CD4-positive, alpha-beta T cell treated with Interleukin-17A for 1 hour (primary cell): ENCODE results near the gene COX5A.
"Not testable (repeated sequence)": the region's sequence is repeated elsewhere in the genome, so short reads cannot be mapped to it uniquely, and the experiment has no call there.

Source experiments
- DNase-seq: peaks from one replicate; pipeline ENCODE4 v3.0.0-alpha.2; 2020

COX5A gene

GRCh38 chr15:74895830-74896229, 42.0 kb downstream of the COX5A start:
- no peak for DNase-seq

- DNase-seq, result not testable (repeated sequence)
These were observed 43.5 kb downstream of the COX5A start for GRCh38 chr15:74894383-74894782.

DNA sequence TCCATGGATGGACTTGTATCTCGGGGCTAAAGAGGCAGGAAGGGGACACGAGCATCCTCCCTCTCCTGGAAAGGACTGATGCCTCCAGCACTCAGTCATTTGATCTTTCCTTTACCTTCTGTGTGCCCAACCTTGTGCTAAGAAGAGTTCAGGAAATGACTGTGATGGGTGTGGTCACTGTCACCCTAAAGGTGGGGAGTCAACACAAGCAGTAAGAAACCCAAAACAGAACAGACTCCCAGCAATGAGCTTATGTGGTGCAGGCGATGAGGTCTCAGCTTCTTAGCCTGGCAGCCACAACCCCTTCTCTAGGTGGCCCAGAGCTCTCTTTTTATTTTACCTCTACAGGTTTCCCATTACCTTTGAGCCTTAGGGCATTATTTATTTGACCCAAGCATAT, 44.2 kb downstream of the COX5A start:
- peak; percentile 78 for DNase-seq

DNA sequence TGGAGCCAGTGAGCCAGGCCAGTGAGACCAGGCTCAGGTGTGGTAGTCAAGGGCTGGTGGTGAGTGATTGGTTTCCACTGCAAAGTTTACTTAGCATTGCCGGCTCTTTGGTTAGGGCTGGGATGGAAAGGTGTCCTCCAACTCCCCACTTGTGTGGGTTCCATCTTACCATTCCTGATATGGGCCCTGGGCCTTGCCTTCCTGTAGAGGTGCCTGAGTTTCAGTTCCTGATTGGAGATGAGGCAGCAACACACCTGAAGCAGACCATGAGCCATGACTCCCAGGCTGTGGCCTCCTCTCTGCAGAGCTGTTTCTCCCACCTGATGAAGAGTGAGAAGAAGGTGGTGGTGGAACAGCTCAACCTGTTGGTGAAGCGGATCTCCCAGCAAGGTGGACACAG, 44.9 kb downstream of the COX5A start:
- no peak for DNase-seq

- peak; percentile 24 for DNase-seq
These were observed 45.6 kb downstream of the COX5A start for GRCh38 chr15:74892313-74892712.

DNA sequence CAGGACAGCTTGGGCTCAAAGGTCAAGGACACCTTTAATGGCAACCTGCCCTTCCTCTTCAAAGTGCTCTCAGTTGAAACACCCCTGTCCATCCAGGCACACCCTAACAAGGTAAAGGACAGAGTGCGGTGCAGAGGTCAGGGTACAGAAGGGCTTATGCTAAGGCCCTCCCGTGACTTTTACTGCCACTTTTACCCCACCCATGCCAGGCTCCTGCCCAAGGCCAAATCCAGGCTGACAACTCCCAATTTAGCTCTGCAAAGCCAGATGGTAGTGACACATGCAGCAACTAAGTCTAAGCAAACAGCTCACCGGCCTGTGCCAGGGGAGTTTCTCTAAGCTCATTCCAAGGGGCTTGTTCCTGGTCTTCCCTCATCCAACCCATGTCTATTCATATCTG, 46.4 kb downstream of the COX5A start:
- DNase-seq, result no peak

DNA sequence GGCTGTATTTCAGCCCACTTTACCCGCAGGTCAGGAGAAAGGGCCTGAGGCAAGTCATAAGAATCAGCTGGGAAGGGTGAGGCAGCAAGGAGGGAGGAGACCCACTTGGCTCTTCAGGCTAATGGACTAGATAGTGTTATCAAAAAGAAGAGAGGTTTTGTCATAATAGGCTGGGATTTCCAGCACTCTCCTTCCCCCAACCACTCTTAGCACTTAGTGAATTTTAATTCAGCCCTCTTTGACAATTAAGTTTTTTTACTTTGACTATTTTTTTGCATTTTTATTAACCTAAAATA, 47.3 kb downstream of the COX5A start:
- DNase-seq, result no peak

GRCh38 chr15:74889883-74890664, 47.8 kb downstream of the COX5A start, which contains the start of gene MPI:
TSS of gene MPI (plus strand) at chr15:74890042. CDS start at chr15:74890074, 32 bp downstream.
- DNase-seq, result peak; percentile 88

DNA sequence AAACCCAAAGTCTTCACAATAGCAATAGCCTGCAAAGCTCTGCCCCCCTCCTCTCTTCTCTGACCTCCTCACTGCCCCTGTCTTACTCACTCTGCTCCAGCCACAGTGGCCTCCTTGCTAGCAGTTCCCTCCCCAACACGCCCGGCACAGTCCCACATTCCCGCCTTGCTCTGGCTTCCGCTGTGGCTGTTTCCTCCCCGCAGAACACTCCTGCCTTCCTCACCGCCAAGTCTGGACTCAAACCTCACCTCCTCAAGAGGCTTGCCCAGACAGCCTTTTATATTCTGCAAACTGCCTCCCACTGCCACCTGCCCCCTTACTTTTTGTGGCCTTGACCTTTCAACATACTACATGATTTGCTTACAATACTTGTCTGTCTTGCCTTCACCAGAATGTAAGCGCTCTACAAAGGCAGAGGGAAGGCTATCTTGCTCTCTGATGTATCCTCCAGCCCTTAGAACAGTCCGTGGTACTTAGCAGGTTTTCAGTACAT, 48.4 kb downstream of the COX5A start:
- DNase-seq, result no peak

DNA sequence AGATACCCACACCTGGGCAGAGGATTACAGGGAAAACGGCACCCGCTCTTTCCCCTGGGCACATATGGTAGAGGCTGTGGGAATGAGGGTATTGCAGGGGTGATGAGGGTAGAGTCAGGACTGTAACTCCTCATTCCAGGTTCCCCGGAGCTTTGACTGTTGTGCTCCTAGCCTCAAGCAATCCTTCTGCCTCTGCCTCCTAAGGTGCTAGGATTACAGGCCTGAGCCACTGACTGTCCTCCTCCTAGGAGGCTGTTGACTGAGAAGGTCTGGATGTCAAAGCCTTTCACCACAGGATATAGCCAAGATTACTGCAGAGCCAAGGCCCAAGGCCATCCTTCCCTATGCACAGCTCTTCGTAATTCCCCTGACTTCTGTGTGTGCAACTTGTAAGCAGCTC, 49.2 kb downstream of the COX5A start:
- DNase-seq, result no peak

DNA sequence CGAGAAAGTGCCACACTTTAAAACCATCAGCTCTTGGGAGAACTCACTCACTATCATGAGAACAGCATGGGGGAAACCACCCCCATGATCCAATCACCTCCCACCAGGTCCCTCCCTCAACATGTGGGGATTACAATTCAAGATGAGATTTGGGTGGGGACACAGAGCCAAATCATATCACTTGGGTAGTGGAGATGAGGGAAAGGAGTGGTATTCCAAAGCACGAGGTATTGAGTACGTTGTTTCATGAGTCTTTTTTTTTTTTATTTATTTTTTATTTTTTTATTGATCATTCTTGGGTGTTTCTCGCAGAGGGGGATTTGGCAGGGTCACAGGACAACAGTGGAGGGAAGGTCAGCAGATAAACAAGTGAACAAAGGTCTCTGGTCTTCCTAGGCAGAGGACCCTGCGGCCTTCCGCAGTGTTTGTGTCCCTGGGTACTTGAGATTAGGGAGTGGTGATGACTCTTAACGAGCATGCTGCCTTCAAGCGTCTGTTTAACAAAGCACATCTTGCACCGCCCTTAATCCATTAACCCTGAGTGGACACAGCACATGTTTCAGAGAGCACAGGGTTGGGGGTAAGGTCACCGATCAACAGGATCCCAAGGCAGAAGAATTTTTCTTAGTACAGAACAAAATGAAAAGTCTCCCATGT, 50.2 kb downstream of the COX5A start:
- DNase-seq, result not testable (repeated sequence)

GRCh38 chr15:74885461-74885860, 52.4 kb downstream of the COX5A start:
- no peak for DNase-seq

DNA sequence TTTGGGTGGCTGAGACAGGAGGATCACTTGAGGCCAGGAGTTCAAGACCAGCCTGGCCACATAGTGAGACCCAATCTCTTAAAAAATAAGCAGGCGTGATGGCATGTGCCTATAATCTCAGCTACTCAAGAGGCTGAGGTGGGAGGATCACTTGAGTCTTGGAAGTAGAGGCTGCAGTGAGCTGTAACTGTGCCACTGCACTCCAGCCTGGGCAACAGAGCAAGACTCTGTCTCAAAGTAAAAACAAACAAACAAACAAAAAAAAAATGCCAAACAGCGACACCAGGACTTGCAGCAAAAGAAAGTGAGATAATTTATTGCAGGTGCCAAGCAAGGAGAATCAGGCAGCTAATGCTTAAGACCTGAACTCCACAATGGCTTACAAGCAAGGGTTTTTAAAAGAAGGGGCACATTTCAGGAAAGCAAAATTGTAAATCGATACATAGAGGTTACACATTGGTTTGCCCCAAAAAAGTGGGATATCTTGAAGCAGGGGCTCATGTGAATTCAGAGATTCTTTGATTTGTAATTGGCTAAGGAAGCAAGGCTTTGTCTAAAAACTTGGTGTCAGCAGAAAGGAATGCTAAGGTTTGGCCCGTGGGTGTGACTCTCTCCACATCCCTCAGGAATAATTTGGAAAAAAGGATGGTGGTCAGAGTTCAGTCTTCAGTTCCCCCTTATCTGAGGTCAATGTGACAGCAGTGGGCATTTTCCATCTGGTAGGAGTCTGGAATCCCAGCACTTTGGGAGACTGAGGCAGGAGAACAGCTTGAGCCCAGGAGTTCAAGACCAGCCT, 53.2 kb downstream of the COX5A start:
- no peak for DNase-seq

DNA sequence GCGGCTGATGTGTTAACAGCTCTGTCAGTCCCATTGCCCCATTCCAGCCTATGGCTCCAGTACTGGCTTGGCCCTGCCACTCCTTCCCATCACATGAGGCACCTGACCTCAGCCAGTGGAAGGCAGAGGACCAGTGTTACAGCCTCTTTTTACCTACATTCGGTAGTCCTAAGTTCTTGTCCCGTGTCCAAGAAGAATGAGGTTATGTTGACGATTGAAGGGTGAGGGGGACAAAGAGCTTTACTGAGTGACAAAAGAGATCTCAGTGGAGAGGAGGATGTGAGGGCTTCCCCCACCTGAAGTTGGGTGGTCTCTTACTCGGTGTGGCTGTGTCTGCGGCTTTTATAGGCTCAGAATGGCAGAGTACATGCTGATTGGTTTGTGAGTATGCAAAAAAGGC, 55.3 kb downstream of the COX5A start:
- no peak for DNase-seq

GRCh38 chr15:74878273-74878672, 59.6 kb downstream of the COX5A start:
- DNase-seq, result no peak

DNA sequence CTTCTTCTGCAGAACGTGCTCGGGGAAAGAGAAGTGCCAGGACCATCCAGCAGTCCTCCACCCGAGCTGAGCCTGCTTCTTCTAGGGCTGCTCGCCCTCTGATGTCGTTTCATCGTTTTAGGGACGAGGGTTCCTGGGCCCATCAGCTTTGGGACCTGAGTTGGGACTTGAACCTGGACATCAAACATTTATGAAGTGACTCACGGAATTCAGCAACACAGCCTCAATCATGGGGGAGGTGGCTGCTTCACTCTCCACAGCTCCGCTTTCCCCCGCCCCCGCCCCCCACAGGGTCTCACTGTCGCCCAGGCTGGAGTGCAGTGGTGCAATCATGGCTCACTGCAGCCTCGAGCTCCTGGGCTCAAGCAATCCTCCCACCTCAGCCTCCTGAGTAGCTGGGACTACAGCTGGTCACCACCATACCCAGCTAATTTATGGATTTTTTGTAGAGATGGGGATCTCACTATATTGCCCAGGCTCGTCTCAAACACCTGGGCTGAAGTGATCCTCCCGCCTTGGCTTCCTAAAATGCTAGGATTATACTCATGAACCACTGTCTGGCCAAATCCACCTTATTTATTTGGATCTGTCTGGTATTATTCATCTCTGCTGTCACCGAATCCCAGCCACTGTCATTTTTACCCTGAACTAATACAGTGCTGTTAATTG, 64.0 kb downstream of the COX5A start:
- DNase-seq, result peak; percentile 27

GRCh38 chr15:74873036-74873755, 64.7 kb downstream of the COX5A start, which contains the start of gene SCAMP2:
TSS of gene SCAMP2 (minus strand) at chr15:74873365. CDS start at chr15:74873255, 110 bp downstream.
- DNase-seq, result peak; percentile 92

DNA sequence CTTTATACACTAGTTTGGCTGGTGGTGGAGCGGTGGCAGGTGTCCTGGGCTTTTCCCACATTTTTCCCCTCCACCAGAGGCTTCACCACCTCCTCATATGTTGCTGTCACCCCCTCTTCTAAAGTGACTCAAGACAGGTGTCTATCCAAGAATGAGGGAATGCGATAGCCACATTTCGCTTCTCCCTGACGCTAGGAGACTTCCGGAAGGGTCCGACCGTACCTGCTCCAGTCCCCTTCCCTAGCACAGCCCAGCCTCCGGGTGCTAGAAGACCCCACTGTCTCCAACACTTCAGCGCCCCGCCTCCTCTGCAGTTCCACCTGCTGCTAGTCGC, 65.2 kb downstream of the COX5A start:
- DNase-seq, result no peak

DNA sequence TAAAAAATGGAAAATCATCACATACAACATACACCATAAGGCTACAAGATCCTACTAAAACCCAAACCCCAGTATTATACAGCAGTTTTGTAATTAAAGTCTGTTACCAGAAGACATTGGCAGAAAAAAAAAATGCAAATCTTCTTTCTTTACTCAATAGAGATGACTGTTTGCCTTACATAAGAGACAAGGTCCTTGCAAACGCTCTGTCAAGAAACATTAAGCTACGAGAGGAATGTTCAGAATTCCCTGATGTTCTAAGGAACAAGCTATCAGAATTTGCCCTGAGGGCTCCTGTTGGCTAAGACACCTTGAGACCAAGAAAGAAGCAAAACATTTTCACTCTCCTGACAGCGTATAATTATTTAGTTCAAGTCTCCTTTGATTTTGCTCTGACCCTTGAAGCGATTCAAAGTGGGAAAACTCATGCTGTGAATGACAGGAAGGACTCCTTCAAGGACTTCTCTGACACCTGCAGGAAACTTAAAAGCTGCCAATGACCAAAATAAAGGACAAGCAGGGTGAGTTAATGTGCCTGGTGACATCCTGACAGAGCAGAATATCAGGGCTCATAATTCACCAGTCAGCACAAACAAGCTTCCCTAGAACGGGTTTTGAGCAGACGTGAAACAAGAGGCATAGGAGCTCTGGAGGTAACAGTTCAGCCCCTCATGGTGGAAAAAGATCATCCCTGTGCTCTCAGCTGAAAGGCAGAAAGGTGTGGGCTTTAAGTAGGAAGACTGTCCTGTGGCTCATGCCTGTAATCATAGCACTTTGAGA, 67.2 kb downstream of the COX5A start:
- DNase-seq, result no peak
